ENCODE measurements around the gene BPIFA2. TPM values are rescaled to one million over a fixed set of nuclear protein-coding genes. Genes with fewer than 3 reads are reported as not detected.
A peak's percentile ranks its signal among the peaks of the same experiment; 100 is the strongest.

Gene BPIFA2
- polyA plus RNA-seq, 1 donor (not counting 4 experiments of a cell fraction or from before 2014, with no cell fraction given): not detected

GRCh38 chr20:33166533-33167113, 1.3 kb upstream of the BPIFA2 start:
- DNase-seq (ENCODE audit: low read depth, low spot score) (no peak), FAIRE-seq (no peak)
- no peak overlapping the region for H2AFZ ChIP-seq (ENCODE audit: control insufficient read depth, low read length)
- TF ChIP-seq EZH2 (IDR thresholded peaks at IDR 0.05; ENCODE audit: low read length) (no peak), CTCF (optimal IDR thresholded peaks at IDR 0.05 in 1 of 3, IDR thresholded peaks at IDR 0.05 in 1 of 3, conservative IDR thresholded peaks at IDR 0.05 in 1 of 3; ENCODE audit: extremely low read depth in 1 of 3, insufficient read depth in 2 of 3, low read length in 3 of 3) (no peak)
- H3K36me3 ChIP-seq (ENCODE audit: control insufficient read depth in 2 of 2, extremely low read depth in 1 of 2, insufficient read depth in 2 of 2, low read length in 2 of 2): no peaks in the 10 kb centered on the region
- dilution Hi-C loops (cut with MboI; ENCODE audit: extremely low pct_ligation_motif_present, low sequenced_read_pairs): no loop called here
- H3K27me3 ChIP-seq (ENCODE audit: control insufficient read depth, extremely low read depth, insufficient read depth, low read length): no peaks in the 10 kb centered on the region
- no peaks in the 10 kb centered on the region for H4K20me1 ChIP-seq (ENCODE audit: control insufficient read depth, extremely low read depth, insufficient read depth, low read length)
- no peaks in the 10 kb centered on the region for H3K9me3 ChIP-seq (ENCODE audit: control insufficient read depth, low read depth, low read length)
- H3K9me1 ChIP-seq (ENCODE audit: control insufficient read depth, extremely low read depth, insufficient read depth, low read length): no peaks in the 10 kb centered on the region
- no peaks in the 10 kb centered on the region for H3K4me1 ChIP-seq (ENCODE audit: control insufficient read depth, extremely low read depth, insufficient read depth, low read length)
- H3K4me3 ChIP-seq (ENCODE audit: control insufficient read depth in 2 of 3, extremely low read depth in 1 of 3, insufficient read depth in 2 of 3, low read depth in 1 of 3, low read length in 3 of 3): no peak overlapping the region
- no peak overlapping the region for H3K9ac ChIP-seq (ENCODE audit: control insufficient read depth, extremely low read depth, insufficient read depth, low read length)
- no peak overlapping the region for H3K4me2 ChIP-seq (ENCODE audit: control insufficient read depth, extremely low read depth, insufficient read depth, low read depth, low read length)
- no peaks in the 10 kb centered on the region for H3K79me2 ChIP-seq (ENCODE audit: control insufficient read depth, insufficient read depth, low read length)
- no peak overlapping the region for H3K27ac ChIP-seq (ENCODE audit: control insufficient read depth, insufficient read depth, low read length)

GRCh38 chr20:33169176-33169794, 1.3 kb downstream of the BPIFA2 start:
- dilution Hi-C loops (cut with MboI; ENCODE audit: extremely low pct_ligation_motif_present, low sequenced_read_pairs): no loop called here
- no peak for FAIRE-seq

More at GRCh38 chr20:33169176-33169794, 1.3 kb downstream of the BPIFA2 start:
- DNase-seq (ENCODE audit: low read depth, low spot score): no peak
- no peaks in the 10 kb centered on the region for H3K9me3 ChIP-seq (ENCODE audit: control insufficient read depth, low read depth, low read length)
- H3K4me3 ChIP-seq (ENCODE audit: control insufficient read depth in 2 of 3, extremely low read depth in 1 of 3, insufficient read depth in 2 of 3, low read depth in 1 of 3, low read length in 3 of 3): no peak overlapping the region
- no peak overlapping the region for H3K4me2 ChIP-seq (ENCODE audit: control insufficient read depth, extremely low read depth, insufficient read depth, low read depth, low read length)
- H3K4me1 ChIP-seq (ENCODE audit: control insufficient read depth, extremely low read depth, insufficient read depth, low read length): no peaks in the 10 kb centered on the region
- no peaks in the 10 kb centered on the region for H3K9me1 ChIP-seq (ENCODE audit: control insufficient read depth, extremely low read depth, insufficient read depth, low read length)
- H3K9ac ChIP-seq (ENCODE audit: control insufficient read depth, extremely low read depth, insufficient read depth, low read length): no peak overlapping the region
- TF ChIP-seq CTCF (optimal IDR thresholded peaks at IDR 0.05 in 1 of 3, IDR thresholded peaks at IDR 0.05 in 1 of 3, conservative IDR thresholded peaks at IDR 0.05 in 1 of 3; ENCODE audit: extremely low read depth in 1 of 3, insufficient read depth in 2 of 3, low read length in 3 of 3) (peak; percentile 19 to 66 (median 46)), EZH2 (IDR thresholded peaks at IDR 0.05; ENCODE audit: low read length) (no peak)
- no peaks in the 10 kb centered on the region for H3K36me3 ChIP-seq (ENCODE audit: control insufficient read depth in 2 of 2, extremely low read depth in 1 of 2, insufficient read depth in 2 of 2, low read length in 2 of 2)
- H3K27me3 ChIP-seq (ENCODE audit: control insufficient read depth, extremely low read depth, insufficient read depth, low read length): no peaks in the 10 kb centered on the region
- no peak overlapping the region for H3K27ac ChIP-seq (ENCODE audit: control insufficient read depth, insufficient read depth, low read length)
- H3K79me2 ChIP-seq (ENCODE audit: control insufficient read depth, insufficient read depth, low read length): no peaks in the 10 kb centered on the region
- H2AFZ ChIP-seq (ENCODE audit: control insufficient read depth, low read length): no peak overlapping the region
- H4K20me1 ChIP-seq (ENCODE audit: control insufficient read depth, extremely low read depth, insufficient read depth, low read length): no peaks in the 10 kb centered on the region
